Activated T-helper 2 cell treated with anti-CD3 and anti-CD28 coated beads, Interferon-gamma antibody, Interleukin-2, Interleukin-4, amounts not matched to agents 10 μg/mL and 5 μg/mL and 100 μg/mL, durations not matched to agents 14 hours and 24 hours and 36 hours (primary cell): ENCODE results near the gene FBXO2. TPM values are rescaled to one million over a fixed set of nuclear protein-coding genes. Genes with fewer than 3 reads are reported as not detected.

Experiments
- DNase-seq: peaks from one replicate; pipeline ENCODE4 v3.0.0; 2021; ENCODE audit warnings: low spot score
- H3K27ac Mint-ChIP-seq: one replicate; pipeline ENCODE4 v1.8.0; 2021; ENCODE audit warnings: mixed read lengths
- H3K27me3 Mint-ChIP-seq: one replicate; pipeline ENCODE4 v1.8.0; 2021; ENCODE audit warnings: low read depth, mixed read lengths
- H3K36me3 Mint-ChIP-seq: one replicate; pipeline ENCODE4 v1.8.0; 2021; ENCODE audit warnings: low read depth, mixed read lengths
- H3K4me1 Mint-ChIP-seq: one replicate; pipeline ENCODE4 v1.8.0; 2021; ENCODE audit warnings: low read depth, mixed read lengths
- H3K4me3 Mint-ChIP-seq: one replicate; pipeline ENCODE4 v1.8.0; 2021; ENCODE audit warnings: low read depth, mild to moderate bottlenecking, moderate library complexity, mixed read lengths
- H3K9me3 Mint-ChIP-seq: one replicate; pipeline ENCODE4 v1.8.0; 2021; ENCODE audit warnings: mixed read lengths
- intact Hi-C: fragments of 100-400 bp; cut with micrococcal nuclease; formaldehyde crosslinking; loops from one replicate; pipeline ENCODE4 v1.15.1; 2023
- total RNA-seq: library from RNA; stranded (reverse); gene quantifications from 2 replicates; pipeline ENCODE4 v1.2.3, GENCODE V29; 2022

Gene FBXO2
- total RNA-seq, 1 donor from 2014 or later, result 0.41 TPM

- Mint-ChIP-seq H3K9me3 (no peaks in the 10 kb centered on the region), H3K27me3 (peaks cover 14% of the 10 kb centered on the region), H3K4me3 (peak overlapping the region; percentile 57), H3K36me3 (peaks cover 17% of the 10 kb centered on the region), H3K4me1 (peaks cover 12% of the 10 kb centered on the region), H3K27ac (no peak overlapping the region)
- DNase-seq, result no peak
- intact Hi-C loops, result no loop called here
Observed at GRCh38 chr1:11654939-11655808, 945 bp upstream of the FBXO2 start.

GRCh38 chr1:11653861-11654136, 430 bp downstream of the FBXO2 start:
- no peaks in the 10 kb centered on the region for H3K9me3 Mint-ChIP-seq
- no peak for DNase-seq
- peaks cover 14% of the 10 kb centered on the region for H3K36me3 Mint-ChIP-seq
- H3K27ac Mint-ChIP-seq, result no peak overlapping the region
- H3K27me3 Mint-ChIP-seq, result peaks cover 17% of the 10 kb centered on the region
- peak overlapping the region; percentile 17 for H3K4me3 Mint-ChIP-seq
- peaks cover 15% of the 10 kb centered on the region for H3K4me1 Mint-ChIP-seq
- intact Hi-C loops, result no loop called here

- peaks cover 17% of the 10 kb centered on the region for H3K27me3 Mint-ChIP-seq
Observed at GRCh38 chr1:11653101-11653860, 948 bp downstream of the FBXO2 start.

GRCh38 chr1:11652203-11652780, 1.9 kb downstream of the FBXO2 start:
- H3K27me3 Mint-ChIP-seq, result peaks cover 17% of the 10 kb centered on the region
- DNase-seq, result no peak
- H3K4me1 Mint-ChIP-seq, result peaks cover 15% of the 10 kb centered on the region
- H3K27ac Mint-ChIP-seq, result no peak overlapping the region
- intact Hi-C loops, result no loop called here
- H3K4me3 Mint-ChIP-seq, result peak overlapping the region; percentile 47
- peaks cover 6% of the 10 kb centered on the region for H3K36me3 Mint-ChIP-seq
- H3K9me3 Mint-ChIP-seq, result no peaks in the 10 kb centered on the region

More at GRCh38 chr1:11653101-11653860, 948 bp downstream of the FBXO2 start:
- intact Hi-C loops, result no loop called here
- Mint-ChIP-seq H3K27ac (no peak overlapping the region), H3K9me3 (no peaks in the 10 kb centered on the region), H3K4me3 (peak overlapping the region; percentile 17), H3K36me3 (peaks cover 14% of the 10 kb centered on the region), H3K4me1 (peaks cover 15% of the 10 kb centered on the region)
- DNase-seq, result no peak

- no peak for DNase-seq
- Mint-ChIP-seq H3K4me3 (peak overlapping the region; percentile 54), H3K27me3 (peaks cover 17% of the 10 kb centered on the region), H3K36me3 (peaks cover 3% of the 10 kb centered on the region), H3K27ac (no peak overlapping the region), H3K9me3 (no peaks in the 10 kb centered on the region), H3K4me1 (peaks cover 15% of the 10 kb centered on the region)
- intact Hi-C loops, result loop anchor here (2.0 kb wide), 1 partner anchor 68 kb away; no protein-coding TSS in a partner anchor
Observed at GRCh38 chr1:11651017-11651416, 3.2 kb downstream of the FBXO2 start.

- peak; percentile 68 for DNase-seq
- no peaks in the 10 kb centered on the region for H3K36me3 Mint-ChIP-seq
- no peaks in the 10 kb centered on the region for H3K9me3 Mint-ChIP-seq
- peaks cover 12% of the 10 kb centered on the region for H3K4me1 Mint-ChIP-seq
- no peak overlapping the region for H3K27ac Mint-ChIP-seq
- H3K4me3 Mint-ChIP-seq, result peak overlapping the region; percentile 54
- intact Hi-C loops, result loop anchor here (2.0 kb wide), 1 partner anchor 68 kb away; no protein-coding TSS in a partner anchor
- H3K27me3 Mint-ChIP-seq, result peaks cover 17% of the 10 kb centered on the region
Observed at GRCh38 chr1:11650331-11650991, 3.8 kb downstream of the FBXO2 start.

GRCh38 chr1:11649624-11650330, 4.5 kb downstream of the FBXO2 start:
- Mint-ChIP-seq H3K4me1 (peaks cover 10% of the 10 kb centered on the region), H3K36me3 (no peaks in the 10 kb centered on the region), H3K9me3 (no peaks in the 10 kb centered on the region), H3K4me3 (no peak overlapping the region), H3K27ac (no peak overlapping the region), H3K27me3 (peaks cover 17% of the 10 kb centered on the region)
- no peak for DNase-seq
- intact Hi-C loops, result loop anchor here (2.0 kb wide), 1 partner anchor 69 kb away; no protein-coding TSS in a partner anchor

GRCh38 chr1:11649237-11649623, 5.0 kb downstream of the FBXO2 start:
- Mint-ChIP-seq H3K36me3 (no peaks in the 10 kb centered on the region), H3K27ac (no peak overlapping the region), H3K4me3 (no peak overlapping the region), H3K9me3 (no peaks in the 10 kb centered on the region), H3K4me1 (peaks cover 10% of the 10 kb centered on the region), H3K27me3 (peaks cover 17% of the 10 kb centered on the region)
- intact Hi-C loops, result no loop called here
- DNase-seq, result no peak

- H3K27me3 Mint-ChIP-seq, result peaks cover 17% of the 10 kb centered on the region
- H3K4me1 Mint-ChIP-seq, result peaks cover 10% of the 10 kb centered on the region
- no peak overlapping the region for H3K4me3 Mint-ChIP-seq
- H3K36me3 Mint-ChIP-seq, result no peaks in the 10 kb centered on the region
- H3K27ac Mint-ChIP-seq, result no peak overlapping the region
- DNase-seq, result peak; percentile 28
- H3K9me3 Mint-ChIP-seq, result no peaks in the 10 kb centered on the region
- intact Hi-C loops, result no loop called here
Observed at GRCh38 chr1:11648732-11649158, 5.5 kb downstream of the FBXO2 start.

GRCh38 chr1:11648039-11648438, 6.2 kb downstream of the FBXO2 start:
- intact Hi-C loops, result no loop called here
- Mint-ChIP-seq H3K4me1 (peaks cover 10% of the 10 kb centered on the region), H3K27ac (no peak overlapping the region), H3K9me3 (no peaks in the 10 kb centered on the region), H3K36me3 (no peaks in the 10 kb centered on the region), H3K27me3 (peaks cover 17% of the 10 kb centered on the region), H3K4me3 (no peak overlapping the region)
- no peak for DNase-seq

GRCh38 chr1:11647333-11647732, 6.9 kb downstream of the FBXO2 start:
- DNase-seq, result no peak
- Mint-ChIP-seq H3K9me3 (no peaks in the 10 kb centered on the region), H3K27me3 (peaks cover 15% of the 10 kb centered on the region), H3K4me3 (no peak overlapping the region), H3K4me1 (peaks cover 10% of the 10 kb centered on the region), H3K36me3 (no peaks in the 10 kb centered on the region), H3K27ac (no peak overlapping the region)
- intact Hi-C loops, result no loop called here

- Mint-ChIP-seq H3K27me3 (peaks cover 9% of the 10 kb centered on the region), H3K27ac (no peak overlapping the region), H3K4me1 (peaks cover 10% of the 10 kb centered on the region), H3K4me3 (no peak overlapping the region), H3K36me3 (no peaks in the 10 kb centered on the region), H3K9me3 (no peaks in the 10 kb centered on the region)
- intact Hi-C loops, result no loop called here
- no peak for DNase-seq
Observed at GRCh38 chr1:11646317-11646716, 7.9 kb downstream of the FBXO2 start.
